NCI-H2081 treated with DMSO at 0.1 percent for 48 hours (cell line): ENCODE measurements around the gene DEFB131B.
"Not testable (repeated sequence)": the region's sequence is repeated elsewhere in the genome, so short reads cannot be mapped to it uniquely, and the experiment has no call there.

Source experiments
- DNase-seq: peaks from one replicate; lab custom pipeline; 2025; lab: John Stamatoyannopoulos, UW

Gene DEFB131B, protein sequence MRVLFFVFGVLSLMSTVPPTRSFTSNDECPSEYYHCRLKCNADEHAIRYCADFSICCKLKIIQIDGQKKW

DNA sequence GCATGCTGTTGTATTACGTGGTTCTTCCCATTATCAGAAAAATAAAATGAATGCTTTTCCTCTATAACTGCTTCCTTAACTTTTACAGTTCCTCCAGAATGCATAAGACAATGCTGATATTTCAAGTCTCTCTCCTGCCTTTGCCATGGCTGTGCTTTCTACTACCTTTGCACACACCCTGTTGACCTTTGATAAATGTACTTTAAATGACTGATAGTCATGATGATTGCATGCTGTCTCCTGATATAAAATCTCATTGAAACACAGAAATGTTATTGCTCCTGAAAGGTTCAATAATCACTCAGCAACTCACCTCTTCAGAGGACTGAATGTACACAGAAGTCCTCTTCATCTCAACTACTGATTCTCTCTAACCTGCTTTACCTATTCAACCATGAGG is at the start of gene DEFB131B:
TSS of gene DEFB131B (plus strand) at position 395 of the 400 bp plus-strand sequence. CDS start at position 395, 0 bp downstream.
- not testable (repeated sequence) for DNase-seq

DNA sequence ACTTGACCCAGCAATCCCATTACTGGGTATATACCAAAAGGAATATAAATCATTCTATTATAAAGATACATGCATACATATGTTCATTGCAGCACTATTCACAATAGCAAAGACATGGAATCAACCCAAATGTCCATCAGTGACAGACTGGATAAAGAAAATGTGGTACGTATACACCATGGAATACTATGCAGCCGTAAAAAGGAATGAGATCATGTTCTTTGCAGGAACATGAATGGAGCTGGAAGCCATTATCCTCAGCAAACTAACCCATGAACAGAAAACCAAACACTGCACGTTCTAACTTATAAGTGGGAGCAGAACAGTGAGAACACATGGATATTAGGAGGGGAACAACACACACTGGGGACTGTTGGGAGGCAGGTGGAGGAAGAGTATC is 49.0 kb upstream of the DEFB131B start:
- not testable (repeated sequence) for DNase-seq

DNA sequence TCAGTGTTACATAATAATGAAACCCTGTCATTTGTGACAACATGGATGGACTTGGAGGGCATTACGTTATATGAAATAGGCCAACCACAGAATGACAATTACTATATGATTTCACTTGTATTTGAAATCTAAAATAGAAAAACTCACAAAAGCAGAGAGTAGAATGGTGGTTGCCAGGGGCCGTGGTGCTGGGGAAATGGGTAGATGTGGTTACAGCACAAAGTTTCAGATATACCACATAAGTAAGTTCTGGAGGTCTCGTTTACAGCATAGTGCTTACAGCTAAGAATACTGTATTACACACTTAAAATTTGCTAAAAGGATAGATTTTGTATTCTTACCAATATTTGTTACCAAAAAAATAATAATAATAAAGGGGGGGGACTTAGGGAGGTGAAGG is 48.6 kb upstream of the DEFB131B start:
- not testable (repeated sequence) for DNase-seq

DNA sequence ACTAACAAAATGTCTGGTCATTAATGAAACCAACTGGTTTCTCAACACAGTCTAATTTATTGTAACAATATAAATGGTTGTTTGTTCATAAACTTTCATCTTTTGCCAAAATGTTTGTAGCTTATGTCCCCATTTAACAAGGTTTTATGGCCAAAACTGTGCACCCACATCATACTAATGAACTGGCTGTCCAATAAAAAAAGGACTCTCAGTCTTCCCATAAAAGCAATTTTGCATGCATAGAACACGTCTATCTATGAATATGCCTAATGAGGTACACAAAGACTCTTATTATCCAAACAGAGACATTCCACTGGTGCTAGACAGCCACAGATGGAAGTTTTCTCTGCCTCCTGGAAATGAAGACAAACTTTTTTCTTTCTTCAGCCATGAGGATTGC is 45.4 kb upstream of the DEFB131B start, which contains the start of gene DEFB108B:
TSS of gene DEFB108B (plus strand) at position 390 of the 400 bp plus-strand sequence. CDS start at position 390, 0 bp downstream.
- not testable (repeated sequence) for DNase-seq

DNA sequence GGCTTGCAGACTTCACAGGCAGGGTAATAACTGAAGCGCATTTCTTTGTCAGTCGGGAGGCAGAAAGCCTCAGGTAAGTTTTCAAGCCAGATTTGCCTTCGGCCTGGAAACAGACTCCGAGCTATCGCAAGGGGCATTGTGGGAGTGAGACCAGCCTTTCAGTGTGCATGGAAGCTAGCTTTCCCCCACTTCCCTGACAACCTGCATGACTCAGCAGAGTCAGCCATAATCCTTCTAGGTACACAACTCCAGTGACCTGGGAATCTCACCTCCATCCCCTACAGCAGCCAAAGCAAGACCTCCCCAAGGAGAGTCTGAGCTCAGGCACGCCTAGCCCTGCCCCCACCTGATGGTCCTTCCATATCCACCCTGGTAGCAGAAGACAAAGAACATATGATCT is 35.5 kb upstream of the DEFB131B start:
- DNase-seq: not testable (repeated sequence)

DNA sequence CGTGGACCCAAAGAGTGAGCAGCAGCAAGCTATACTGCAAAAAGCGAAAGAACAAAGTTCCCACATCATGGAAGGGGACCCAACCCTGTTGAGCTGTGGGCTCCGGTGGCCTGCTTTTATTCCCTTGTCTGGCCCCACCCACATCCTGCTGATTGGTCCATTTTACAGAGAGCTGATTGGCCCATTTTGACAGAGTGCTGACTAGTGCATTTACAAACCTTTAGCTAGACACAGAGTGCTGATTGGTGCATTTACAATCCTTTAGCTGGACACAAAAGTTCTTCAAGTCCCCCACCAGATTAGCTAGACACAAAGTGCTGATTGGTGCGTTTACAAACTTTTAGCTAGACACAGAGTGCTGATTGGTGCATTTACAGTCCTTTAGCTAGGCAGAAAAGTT is 34.9 kb upstream of the DEFB131B start:
- DNase-seq: not testable (repeated sequence)

DNA sequence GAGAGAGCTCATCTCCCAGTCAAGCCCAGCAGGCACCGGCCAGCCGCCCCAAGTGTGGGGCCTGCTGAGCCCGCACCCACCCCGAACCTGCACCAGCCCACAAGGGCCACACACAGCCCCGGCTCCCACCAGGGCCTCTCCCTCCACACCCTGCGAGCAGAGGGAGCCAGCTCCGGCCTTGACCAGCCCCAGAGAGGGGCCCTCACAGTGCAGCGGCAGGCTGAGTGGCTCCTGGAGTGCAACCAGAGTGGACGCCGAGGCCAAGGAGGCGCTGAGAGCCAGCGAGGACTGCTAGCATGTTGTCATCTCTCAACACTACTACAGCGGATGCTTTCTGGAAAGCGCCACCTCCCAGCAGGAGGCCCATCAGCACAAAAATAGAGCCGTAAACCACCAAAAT is 34.4 kb upstream of the DEFB131B start:
- DNase-seq: no peak

DNA sequence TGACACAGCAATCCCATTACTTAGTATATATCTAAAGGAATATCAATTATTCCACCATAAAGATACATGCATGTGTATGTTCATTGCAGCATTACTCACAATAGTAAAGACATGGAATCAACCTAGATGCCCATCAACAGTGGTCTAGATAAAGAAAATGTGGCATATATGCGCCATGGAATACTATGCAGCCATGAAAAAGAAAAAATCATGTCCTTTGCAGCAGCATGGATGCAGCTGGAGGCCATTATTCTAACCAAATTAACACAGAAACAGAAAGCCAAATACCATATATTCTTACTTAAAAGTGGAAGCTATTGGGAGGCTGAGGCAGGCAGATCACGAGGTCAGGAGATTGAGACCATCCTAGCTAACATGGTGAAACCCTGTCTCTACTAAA is 24.4 kb upstream of the DEFB131B start:
- not testable (repeated sequence) for DNase-seq

DNA sequence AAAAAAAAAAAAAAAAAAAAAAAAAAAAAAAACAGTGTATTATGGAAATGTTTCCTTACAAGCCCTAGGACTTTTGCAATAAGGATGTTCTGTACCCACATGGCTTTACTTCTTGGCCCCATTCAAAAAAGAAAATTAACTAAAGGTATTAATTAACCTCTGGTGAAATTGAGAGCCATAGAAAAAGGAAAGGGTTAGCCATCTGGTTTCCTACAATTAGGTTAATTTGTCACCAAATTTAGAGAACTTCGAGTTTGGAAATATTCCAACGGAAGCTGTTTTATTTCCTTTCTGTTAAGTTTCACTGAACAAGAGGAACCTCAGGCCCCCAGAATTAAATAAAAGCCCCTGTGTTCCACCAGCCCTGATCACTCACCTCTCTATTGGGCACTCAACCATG is 22.4 kb upstream of the DEFB131B start:
- not testable (repeated sequence) for DNase-seq

DNA sequence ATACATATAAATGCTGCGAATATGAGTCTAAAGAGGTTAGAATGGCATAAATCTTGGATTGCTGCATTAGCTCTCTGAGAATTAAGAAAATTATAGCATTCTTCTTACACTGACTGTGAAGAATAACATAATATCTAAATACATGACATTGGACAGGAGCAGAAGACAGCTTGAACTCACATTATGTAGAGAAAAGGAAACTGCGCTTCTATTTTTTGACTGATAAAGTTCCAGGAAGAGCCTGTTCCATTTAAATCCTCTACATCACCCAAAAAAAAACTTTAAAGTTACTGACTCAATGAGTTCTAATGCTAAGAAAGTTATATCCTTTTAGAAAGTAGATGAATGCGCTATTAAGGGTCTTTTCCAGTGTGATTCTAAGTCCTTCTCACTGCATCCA is 17.4 kb upstream of the DEFB131B start:
- DNase-seq: not testable (repeated sequence)

DNA sequence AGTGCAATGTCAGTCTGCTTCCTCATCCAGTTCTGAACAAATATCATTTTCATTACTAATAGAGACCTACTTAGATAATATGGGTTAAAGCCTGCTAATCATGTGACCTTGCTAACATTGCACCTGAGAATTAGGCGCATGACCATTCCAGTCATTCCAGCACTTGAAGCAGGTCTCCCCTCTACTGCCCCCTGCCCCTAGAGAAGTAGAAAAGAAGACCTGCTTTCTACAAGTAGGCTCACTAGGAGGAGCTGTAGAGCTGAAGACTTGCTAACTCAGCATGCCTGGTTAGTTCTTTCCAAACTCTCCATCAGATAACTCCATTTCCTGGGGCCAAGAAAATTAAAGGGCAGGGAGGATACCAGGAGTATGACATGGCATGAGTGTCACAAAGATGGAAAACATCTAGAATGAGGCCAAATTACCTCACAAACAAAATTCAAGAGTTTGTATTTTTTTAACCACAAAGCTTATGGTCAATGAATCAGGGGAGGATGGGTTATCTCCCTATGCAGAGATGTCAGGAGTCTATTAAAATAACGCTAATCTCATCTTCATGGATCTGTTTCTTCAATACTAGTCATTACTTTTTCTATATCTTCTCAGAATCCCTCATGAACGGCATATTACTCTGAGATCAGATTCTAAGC is 14.2 kb upstream of the DEFB131B start:
- peak; percentile 7 for DNase-seq

DNA sequence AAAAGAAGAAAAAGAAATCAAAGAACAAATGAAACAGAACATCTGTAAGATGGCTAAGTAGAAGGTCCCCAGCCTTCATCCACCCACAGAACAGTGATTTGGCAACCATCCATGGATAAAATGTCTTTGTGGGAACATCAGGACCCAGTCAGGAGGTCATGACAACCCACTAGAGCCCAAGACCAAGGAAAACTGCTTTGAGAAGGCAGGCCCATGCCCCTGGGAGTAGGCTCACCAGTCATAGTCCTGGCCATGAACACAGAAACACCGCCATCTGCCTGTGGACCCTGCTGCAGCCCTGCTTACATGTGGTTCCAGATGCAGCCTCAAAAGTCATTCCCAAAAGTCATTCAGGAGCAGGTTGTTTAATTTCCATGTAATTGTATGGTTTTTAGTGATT is 11.0 kb upstream of the DEFB131B start:
- DNase-seq: not testable (repeated sequence)

DNA sequence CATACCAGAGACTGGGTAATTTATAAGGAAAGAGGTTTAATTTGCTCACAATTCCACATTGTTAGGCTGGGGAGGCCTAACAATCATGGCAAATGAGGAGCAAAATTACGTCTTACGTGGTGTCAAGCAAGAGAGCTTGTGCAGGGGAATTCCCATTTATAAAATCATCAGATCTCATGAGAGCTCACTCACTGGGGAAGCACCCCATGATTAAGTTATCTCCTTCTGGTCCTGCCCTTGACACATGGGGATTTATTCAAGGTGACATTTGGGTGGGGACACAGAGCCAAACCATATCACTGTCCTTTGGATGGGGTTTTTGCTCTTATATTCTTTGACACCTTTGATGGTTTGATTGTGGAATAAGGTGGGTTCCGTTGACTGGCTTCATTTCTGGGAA is 8.3 kb upstream of the DEFB131B start:
- DNase-seq: not testable (repeated sequence)

DNA sequence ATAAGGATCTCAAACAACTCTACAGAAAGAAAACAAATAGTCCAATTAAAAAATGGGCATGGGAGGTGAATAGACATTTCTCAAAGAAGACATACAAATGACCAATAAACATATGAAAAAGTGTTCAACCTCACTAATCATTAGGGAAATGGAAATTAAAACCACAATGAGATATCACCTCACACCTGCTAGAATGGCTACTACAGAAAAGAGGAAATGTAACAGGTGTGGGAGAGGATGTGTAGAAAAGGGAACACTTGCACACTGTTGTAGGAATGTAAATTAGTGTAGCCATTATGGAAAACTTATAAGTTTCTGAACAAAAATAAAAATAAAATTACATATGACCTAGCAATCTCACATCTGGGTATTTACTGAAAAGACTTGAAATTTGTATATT is 7.6 kb upstream of the DEFB131B start:
- not testable (repeated sequence) for DNase-seq

DNA sequence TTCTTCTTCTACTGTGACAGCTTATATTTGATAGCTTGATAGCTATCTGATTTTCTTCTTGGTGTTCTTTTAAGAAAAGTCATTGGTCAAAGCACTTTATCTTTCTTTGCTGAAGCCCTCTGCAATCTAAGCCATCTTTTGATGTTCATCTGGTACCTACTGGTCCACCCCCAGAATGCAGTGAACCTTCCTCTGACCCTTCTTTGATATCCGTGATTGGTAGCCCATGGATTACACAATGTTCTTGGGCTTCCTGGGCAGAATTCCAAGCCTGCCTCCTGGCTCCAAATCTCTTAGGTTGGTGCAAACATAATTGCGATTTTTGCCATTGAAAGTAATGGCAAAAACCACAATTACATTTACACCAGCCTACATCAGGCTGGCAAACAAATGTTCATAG is 2.0 kb upstream of the DEFB131B start:
- peak; percentile 35 for DNase-seq

DNA sequence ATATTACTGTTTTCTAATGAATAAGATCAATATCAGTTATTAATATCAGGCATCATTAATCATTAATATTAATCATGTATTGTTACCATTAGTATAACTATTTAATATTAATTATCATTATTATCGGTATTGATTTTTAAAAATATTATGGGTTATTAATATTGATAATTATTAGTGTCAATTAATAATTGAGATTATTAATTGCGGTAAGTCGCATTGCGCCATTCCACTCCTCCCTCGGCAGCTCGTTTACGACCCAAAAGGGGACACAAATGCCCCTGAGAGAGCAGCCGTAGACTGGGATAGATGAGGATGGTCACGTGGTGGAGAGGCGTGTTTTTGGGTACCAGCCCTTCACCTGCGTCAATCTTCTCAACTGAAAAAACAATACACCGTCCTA is 7.6 kb downstream of the DEFB131B start:
- DNase-seq: not testable (repeated sequence)

DNA sequence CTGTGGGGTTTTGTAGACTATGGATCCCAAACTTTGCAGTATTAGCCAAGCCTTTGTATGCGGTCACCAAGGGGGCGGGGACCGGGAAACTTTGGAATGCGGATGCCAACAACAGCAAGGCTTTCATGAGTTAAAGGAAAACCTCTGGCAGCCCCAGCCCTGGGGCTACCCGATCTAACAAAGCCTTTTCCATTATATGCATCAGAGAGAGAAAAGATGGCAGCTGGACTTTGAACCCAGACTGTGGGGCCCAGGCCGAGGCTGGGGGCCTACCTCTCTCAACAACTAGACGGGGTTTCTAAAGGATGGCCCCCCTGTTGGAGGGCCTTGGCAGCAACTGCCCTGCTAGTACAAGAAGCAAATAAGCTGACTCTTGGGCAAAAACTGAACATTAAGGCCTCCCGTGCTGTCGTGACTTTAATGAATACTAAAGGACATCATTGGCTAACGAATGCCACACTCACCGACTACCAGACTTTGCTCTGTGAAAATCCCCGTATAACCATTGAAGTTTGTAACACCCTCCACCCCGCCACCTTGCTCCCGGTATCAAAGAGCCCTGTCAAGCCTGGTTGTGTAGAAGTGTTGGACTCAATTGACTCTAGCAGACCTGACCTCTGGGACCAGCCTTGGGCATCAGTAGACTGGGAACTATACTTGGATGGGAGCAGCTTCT is 10.2 kb downstream of the DEFB131B start:
- DNase-seq: not testable (repeated sequence)

DNA sequence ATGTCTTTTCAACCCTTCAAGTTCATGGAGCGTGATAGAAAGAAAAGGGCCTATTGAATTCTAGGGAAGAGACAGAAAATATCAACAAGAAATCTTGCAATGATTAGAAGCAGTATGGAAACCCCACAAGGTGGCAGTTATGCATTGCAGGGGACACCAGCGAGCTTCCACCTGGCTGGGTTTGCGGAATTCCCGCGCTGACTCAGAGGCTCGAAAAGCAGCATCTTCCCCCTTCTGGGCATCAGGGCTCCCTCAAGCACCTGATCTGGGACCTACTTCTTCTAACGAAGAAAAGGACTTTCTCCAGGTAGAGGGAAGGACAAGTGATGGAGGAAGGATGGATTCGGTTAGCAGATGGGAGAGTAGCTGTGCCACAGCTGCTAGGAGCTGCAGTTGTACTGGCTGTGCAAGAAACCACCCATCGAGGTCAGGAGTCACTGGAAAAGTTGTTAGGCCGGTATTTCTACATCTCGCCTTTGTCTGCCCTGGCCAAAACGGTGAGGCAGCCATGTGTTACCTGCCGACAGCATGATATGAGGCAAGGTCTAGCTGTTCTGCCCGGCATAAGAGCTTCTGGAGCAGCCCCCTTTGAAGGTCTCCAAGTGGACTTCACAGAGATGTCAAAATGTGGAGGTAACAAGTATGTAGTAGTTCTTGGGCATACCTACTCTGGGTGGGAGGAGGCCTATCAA is 11.1 kb downstream of the DEFB131B start:
- not testable (repeated sequence) for DNase-seq

DNA sequence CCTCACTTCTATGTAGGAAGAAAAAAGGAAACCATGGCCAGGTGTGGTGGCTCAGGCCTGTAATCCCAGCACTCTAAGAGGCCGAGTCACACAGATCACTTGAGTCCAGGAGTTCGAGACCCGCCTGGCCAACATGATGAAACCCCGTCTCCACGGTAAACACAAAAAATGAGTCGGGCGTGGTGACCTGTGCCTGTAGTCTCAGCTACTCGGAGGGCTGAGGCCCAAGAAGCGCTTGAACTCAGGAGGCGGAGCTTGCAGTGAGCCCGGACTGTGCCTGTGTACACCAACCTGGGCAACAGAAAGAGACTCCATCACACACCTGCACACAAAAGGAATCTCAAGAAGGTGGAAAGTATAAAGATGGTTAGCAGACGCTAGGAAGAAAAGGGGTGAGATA is 17.7 kb downstream of the DEFB131B start:
- no peak for DNase-seq

DNA sequence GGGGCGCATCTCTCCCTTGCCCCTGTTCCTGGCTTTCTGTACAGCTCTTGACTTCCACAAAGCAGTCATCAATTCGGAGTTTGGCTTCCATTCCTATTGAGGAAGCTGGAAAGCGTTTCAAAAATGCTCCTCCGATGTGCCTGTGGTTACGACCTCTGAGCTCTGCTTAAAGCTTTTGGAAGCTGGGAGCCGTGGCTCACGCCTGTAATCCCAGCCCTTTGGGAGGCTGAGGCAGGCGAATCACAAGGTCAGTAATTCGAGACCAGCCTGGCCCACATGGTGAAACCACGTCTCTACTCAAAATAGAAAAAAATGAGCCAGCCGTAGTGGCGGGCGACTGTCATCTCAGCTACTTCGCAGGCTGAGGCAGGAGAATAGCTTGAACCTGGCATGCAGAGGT is 22.9 kb downstream of the DEFB131B start:
- not testable (repeated sequence) for DNase-seq

DNA sequence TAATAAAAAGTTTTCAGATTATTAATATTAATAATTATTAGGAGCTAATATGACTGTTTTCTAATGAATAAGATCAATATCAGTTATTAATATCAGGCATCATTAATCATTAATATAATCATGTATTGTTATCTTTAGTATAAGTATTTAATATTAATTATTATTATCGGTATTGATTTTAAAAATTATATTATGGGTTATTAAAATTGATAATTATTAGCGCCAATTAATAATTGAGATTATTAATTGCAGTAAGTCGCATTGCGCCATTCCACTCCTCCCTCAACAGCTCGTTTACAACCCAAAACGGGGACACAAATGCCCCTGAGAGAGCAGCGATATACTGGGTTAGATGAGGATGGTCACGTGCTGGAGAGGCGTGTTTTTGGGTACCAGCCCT is 30.0 kb downstream of the DEFB131B start:
- no peak for DNase-seq

DNA sequence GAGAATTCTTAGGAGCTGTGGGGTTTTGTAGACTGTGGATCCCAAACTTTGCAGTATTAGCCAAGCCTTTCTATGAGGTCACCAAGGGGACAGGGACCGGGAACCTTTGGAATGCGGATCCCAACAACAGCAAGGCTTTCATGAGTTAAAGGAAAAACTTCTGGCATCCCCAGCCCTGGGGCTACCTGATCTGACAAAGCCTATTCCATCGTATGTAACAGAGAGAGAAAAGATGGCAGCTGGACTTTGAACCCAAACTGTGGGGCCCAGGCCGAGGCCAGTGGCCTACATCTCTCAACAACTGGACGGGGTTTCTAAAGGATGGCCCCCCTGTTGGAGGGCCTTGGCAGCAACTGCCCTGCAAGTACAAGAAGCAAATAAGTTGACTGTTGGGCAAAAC is 32.5 kb downstream of the DEFB131B start:
- DNase-seq: not testable (repeated sequence)
